Activated gamma-delta T cell treated with Interleukin-2 at 50 U/mL for 16 hours (primary cell): Measurements from ENCODE around the gene CGAS.
"Not testable (repeated sequence)": the region's sequence is repeated elsewhere in the genome, so short reads cannot be mapped to it uniquely, and the experiment has no call there.

Experiments
- DNase-seq: peaks from one replicate; pipeline ENCODE4 v3.0.0-alpha.2; 2020

Gene CGAS

DNA sequence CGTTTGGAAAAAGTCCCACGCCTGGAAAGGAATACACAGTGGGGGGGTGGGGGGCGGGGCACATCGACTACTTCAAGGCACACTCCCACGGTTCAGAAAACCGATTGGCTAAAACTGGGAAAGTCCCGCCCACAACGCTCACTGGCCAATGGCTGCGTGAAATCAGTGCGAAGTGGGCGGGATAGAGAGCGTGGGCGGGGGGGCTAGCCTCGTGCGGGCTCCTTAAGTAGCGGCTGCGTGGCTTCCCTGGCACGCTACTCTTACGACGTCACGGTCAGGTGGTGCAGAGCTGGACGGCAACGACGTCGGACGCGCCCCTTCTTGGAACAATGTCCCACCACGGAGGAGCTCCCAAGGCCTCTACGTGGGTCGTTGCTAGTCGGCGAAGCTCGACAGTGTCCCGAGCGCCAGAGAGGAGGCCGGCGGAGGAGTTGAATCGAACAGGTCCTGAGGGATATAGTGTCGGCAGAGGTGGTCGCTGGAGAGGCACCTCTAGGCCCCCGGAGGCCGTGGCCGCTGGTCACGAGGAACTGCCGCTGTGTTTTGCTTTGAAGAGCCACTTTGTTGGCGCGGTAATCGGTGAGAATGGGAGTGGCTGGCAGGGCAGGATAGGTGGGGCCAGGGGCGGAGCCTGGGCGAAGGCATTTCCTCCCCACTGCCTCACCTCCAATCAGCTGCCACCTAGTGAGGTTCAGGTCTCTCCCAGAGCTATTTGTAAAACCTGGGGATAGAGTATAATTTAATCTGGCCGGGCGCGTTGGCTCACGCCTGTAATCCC is 57.3 kb downstream of the CGAS start, which contains the start of gene DDX43:
TSS of gene DDX43 (plus strand) at position 252 of the 778 bp plus-strand sequence. CDS start at position 330, 78 bp downstream.
- no peak for DNase-seq

- DNase-seq = no peak
These were observed 58.8 kb downstream of the CGAS start for GRCh38 chr6:73393278-73393677.

- DNase-seq = not testable (repeated sequence)
These were observed 59.9 kb downstream of the CGAS start for GRCh38 chr6:73392188-73392587.

DNA sequence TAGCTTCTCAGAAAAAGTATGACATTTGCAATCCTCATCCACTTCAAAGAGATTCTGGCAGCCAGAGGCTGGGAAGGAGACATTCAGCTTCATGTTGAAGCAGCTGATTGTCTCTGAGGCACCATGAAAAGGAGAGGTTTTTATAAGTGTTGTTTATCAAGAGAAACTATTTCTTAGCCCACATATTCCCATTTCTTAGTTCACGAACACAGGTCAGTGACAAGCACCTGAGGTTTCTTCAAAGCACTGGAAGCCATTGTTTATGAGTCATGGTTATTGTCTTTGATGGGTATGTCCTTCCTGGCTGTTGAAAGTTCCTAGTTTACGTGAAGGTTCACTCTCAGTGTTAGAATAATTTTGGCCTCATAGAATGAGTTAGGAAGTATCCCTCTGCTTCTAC is 60.4 kb downstream of the CGAS start:
- DNase-seq = no peak

- no peak for DNase-seq
These were observed 62.2 kb downstream of the CGAS start for GRCh38 chr6:73389854-73390253.

- DNase-seq = peak; percentile 48
These were observed 63.1 kb downstream of the CGAS start for GRCh38 chr6:73388800-73389512.

DNA sequence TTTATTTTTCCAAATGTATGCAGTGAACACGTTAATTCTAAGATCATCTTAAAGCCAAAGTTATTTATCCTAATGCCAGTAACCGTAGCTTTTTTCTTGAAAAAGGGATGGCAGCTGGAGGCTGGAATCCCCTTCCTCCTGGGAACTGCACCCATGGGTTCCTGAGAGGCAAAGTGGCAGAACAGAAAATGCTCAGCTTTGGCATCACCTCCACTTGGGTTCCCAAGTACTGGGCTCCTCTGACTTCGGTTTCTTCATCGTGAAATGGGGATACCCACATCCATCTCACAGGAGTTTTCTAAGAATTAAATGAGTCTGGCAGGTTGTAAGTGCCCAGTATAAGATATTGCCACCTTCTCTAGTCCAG is 63.7 kb downstream of the CGAS start:
- DNase-seq = no peak

GRCh38 chr6:73382462-73383113 is 69.5 kb downstream of the CGAS start:
- DNase-seq = no peak

GRCh38 chr6:73381531-73381930 is 70.6 kb downstream of the CGAS start:
- not testable (repeated sequence) for DNase-seq

GRCh38 chr6:73377225-73377624 is 74.9 kb downstream of the CGAS start:
- no peak for DNase-seq

DNA sequence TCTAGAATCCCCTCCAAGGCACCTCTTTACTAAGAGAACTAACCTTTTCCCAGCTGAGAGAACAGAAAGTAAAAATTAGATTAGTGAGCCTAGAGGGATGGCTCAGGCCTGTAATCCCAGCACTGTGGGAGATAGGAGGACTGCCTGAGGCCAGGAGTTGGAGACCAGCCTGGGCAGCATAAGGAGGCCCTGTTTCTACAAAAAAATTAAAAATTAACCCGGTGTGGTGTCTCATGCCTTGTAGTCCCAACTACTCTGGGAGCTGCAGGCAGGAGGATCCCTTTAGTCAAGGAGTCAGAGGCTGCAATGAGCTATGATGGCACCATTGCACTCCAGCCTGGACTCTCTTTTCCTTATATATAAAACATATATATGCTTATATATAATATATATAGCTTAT is 76.9 kb downstream of the CGAS start:
- no peak for DNase-seq
